MV-4-11 (cell line): ENCODE measurements around the gene NIPA2.
A peak's percentile ranks its signal among the peaks of the same experiment; 100 is the strongest.

ENCODE experiments used
- DNase-seq: peaks from one replicate; lab custom pipeline; 2025; lab: John Stamatoyannopoulos, UW

The NIPA2 gene

GRCh38 chr15:22877607-22878006 is 39.1 kb downstream of the NIPA2 start:
- no peak for DNase-seq

DNA sequence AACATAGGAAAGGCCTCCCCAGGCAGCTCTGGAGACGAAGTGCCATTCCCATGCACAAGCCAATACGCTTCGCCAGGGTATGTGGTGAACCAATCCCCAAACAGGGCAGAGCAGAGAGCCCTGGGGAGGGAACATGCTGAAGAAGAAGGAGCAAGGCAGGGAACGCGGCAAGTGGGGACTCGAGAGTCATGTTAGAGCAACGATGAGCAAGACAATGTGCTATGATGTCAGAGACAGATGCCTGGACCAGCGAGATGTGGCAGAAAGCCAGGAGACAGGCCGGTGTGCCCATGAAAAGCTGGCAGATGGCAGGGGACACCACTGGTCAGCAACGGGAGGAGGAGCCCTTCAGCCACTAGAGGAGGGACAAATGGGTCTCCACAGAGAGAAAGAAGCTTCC is 39.6 kb downstream of the NIPA2 start:
- DNase-seq, result no peak

- DNase-seq, result no peak
Measured at GRCh38 chr15:22880068-22880980, 41.9 kb downstream of the NIPA2 start.

DNA sequence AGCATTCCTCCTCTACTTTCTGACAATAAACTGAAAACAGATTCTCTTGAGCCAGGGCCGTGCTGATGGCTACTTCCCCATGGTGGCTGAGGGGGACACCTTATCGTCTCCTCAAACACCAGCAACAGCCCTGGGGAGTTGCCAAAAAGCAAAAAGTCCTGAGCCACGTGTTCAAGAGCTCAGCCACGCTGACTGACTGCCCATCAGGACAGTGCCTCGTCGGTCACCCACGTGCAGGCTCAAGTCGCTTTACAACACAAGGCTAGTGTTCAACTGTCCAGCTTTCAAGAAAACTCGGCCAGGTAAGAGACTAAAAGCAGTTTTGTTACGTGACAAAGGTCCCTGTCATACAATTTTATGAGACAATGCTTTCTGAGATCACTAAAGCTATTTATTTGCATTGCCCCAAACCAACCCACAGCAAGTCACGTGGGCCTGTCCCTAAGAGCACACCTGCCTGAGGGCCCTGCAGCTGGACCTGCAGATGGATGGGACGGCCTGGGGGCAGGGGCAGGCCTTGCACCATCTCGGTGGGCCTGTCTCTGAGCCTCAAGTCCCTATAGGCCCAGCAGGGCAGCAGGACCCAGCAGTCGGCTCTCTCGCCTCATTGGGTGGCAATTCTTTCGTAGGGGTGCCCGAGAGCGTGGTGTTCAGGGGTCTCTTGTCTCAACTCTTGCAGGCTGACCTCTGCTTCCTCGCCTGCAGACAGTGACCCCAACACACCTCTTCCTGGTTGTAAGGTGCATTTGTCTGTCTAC is 42.7 kb downstream of the NIPA2 start:
- DNase-seq, result no peak

DNA sequence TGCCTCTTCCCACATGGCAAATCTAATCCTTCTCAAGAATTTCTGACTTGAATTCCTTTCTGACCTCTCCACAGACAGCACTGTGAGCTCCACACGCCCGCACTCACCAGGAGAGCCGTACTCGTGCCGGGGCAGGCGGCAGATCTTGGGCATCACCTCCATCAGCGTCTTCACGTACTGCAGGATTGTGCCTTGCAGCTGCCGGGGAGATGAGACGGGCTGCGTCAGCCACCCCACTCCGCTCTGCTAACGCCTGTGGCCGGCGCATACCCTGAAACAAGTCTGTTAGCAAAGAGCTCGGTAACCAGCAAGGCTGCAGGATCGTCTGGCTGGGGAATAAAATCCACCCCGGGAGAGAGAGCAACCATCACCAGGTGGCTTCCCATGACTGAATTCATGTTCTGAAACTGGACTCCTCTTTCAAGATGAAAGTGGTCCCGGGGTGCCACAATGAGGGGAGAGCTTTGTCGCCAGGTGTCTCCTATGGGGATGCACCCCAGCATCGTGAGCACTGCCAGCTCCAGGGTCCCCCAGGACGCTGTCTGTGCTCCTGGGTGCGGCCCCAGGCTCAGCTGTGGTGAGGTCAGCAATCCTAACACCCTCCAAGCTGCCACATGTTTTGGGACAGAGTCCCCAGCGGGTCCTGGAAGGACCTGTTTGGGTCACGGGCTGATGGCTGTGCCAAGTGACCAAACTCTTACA is 43.4 kb downstream of the NIPA2 start:
- DNase-seq, result no peak

GRCh38 chr15:22883196-22883595 is 44.7 kb downstream of the NIPA2 start:
- no peak for DNase-seq

- DNase-seq, result no peak
Measured at GRCh38 chr15:22884344-22884743, 45.9 kb downstream of the NIPA2 start.

DNA sequence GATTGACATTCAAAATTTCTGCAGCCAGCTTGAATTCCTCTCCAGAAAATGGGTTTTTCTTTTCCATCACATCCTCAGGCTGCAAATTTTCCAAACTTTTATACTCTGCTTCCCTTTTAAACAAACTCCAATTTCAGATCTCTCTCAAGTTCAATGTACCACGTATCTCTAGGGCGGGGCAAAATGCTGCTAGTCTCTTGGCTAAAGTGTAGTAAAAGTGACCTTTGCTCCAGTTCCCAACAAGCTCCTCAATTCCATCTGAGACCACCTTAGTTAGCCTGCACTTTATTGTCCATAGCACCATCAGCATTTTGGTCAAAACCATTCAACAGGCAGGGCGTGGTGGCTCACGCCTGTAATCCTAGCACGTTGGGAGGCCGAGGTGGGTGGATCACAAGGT is 46.7 kb downstream of the NIPA2 start:
- DNase-seq, result no peak

DNA sequence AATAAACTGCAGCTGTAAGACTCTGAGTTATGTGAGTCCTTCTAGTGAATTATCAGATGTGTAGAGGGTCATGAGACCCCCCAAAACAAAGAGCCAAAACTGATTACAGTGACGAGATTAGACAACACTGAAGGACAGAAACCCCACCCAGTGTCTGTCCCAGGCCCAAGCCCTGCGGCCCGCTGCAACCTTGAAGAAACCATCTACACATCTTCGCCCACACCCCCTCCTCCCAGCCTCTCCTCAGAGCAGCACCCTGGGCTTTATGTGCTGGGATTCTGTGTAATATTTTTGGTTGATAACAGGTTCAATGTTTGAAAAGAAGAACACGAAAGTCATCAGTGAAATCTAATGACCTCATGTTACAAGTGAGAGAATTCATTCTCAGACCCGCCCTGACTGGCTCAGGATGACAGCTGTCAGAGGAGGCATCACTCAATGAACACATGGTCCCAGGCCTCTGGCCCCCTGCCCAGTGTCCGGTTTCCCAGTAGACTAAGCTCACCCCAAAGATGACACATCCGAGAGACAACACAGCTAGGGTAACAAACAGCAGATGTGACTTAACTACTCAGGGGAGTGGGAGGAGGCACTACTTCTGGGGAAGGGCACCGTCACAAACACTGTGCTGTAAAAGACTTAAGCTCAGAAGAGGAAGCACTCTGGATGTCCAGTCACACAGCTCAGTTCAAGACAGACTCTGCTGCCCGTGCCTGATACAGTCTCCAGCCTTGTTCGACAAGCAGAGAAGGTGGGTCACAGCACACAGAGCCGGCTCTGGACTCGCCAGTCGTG is 48.9 kb downstream of the NIPA2 start:
- DNase-seq, result peak; percentile 52

DNA sequence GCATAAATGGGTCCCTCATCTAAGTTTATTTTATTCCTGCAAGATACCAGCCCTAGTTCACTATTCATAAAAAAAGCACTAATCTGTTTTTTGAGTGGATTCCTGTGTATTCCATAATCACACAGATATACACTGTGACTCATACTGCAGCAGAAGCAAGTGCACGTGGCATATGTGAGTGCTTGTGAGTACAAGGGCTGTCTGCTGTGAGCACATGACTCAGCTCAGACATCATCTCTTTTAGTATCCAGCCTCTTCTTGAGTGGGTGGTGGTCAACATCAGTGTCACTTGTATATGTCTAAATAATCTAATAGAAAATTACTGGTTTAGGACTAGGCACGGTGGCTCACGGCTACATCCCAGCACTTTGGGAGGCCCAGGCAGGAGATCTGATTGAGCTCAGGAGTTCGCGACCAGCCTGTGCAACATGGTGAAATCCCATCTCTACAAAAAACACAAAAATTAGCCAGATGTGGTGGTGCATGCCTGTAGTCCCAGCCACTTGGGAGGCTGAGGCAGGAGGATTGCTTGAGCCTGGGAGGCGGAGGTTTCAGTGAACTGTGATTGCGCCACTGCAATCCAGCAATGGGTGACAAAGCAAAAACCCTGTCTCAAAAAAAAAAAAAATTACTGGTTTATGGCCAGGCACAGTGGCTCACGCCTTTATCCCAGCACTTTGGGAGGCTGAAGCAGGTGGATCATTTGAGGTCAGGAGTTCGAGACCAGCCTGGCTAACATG is 49.8 kb downstream of the NIPA2 start:
- peak; percentile 61 for DNase-seq

GRCh38 chr15:22889146-22889818 is 50.8 kb downstream of the NIPA2 start:
- no peak for DNase-seq

DNA sequence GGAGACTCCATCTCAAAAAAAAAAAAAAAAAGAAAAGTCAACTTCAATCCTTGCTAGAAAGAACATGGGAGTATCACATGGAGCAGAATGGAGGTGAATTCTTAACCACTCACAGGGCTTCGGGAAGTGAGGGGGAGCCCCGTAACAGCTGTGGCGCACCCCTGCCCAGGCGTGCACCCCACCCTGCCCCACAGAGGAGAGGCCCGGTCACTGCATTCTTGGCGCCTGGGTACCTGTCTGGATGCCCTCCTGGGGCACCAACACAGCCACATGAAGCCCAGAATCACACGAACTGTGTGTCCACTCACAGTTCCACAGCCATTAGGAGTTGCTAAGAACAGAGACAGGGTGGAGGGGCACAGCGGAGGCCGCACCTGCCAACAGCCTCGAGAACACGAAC is 51.8 kb downstream of the NIPA2 start:
- DNase-seq, result no peak

DNA sequence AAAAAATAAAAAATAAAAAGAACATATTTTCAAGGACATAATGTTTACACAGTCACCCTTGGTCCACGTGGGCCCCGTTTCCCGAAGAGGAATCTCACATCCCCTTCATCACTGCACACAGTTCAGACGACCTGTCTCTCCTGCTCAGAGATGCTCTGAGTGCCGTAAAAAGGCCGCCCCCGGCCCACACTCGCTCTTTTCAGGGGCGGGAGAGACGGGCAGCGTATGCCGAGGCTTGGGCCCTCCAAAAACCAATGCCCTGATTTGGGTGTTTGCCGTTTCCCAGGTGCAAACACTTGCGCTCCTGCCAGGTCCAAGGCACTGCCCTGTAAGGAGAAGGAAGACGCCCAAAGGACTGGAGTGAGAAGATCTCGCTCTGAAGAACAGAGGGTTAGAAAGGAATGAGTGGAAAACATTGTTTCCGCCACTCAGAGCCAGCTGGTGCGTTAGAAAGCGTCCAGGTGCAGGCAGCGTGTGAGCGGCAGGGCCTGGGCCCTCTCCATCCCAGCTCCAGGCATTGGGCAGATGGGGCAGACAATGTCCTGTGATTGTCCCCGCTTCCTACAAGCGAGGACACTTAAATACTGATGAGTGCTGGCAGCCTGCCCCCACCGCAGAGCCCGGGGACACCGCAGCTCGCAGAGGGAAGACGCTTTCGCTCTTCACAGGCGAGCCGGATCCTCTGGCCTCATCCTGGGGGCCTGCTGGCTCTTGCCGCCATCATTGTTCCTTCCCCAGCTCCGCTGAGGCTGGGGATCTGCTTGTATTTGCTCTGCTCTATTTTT is 53.2 kb downstream of the NIPA2 start:
- no peak for DNase-seq

DNA sequence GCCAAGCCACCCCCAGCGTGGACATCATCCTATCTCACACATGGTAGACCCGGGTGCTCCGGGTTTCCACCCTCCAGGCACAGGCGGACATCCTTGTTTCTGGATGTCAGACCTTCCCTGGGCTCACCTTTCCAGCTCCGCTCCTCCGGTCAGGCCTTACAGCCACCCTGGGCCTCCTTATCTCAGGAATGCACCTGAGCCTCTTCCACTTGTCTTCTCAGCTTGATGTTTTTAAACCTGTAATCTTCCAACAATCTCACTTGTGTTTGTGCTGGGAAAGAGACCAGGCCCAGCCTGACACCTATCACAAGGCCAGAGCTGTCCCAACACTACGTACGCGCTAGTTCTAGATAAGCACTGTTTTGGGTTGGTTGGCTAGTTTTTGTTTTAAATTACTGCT is 53.9 kb downstream of the NIPA2 start:
- no peak for DNase-seq

- DNase-seq, result no peak
Measured at GRCh38 chr15:22893081-22893480, 54.6 kb downstream of the NIPA2 start.

GRCh38 chr15:22893881-22894280 is 55.4 kb downstream of the NIPA2 start:
- no peak for DNase-seq

DNA sequence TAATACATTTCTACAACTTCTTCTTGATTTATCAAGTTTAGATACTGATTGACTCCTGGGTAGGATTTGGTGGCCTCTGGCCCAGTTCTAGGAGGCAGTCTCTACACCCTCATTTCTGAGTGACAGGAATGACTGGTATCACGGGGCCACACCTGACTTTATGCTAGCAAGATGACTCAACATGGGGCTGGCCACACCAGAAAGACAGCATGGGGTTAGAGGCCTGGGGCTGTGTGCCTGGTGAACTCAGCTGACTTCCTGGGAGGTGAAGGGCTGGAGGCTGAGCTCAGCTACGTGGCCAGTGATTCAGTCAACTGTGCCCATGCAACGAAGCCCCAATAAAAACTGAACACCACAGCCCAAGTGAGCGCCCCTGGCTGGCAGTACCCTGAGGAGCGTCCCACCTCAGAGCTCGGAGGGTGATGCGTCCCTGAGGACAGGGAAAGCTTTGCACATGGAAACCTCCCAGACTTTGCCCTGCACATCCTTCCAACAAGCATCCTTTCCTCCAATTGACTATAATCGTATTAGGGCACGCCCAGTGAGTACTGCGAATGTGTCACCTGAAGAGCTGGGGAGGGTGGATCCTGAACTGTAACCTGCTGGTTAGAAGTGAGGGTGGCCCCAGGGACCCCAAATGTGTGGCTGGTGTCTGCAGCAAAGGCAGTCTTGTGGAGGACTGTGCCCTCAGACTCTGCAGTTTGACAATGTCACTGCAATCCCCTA is 57.2 kb downstream of the NIPA2 start:
- no peak for DNase-seq

DNA sequence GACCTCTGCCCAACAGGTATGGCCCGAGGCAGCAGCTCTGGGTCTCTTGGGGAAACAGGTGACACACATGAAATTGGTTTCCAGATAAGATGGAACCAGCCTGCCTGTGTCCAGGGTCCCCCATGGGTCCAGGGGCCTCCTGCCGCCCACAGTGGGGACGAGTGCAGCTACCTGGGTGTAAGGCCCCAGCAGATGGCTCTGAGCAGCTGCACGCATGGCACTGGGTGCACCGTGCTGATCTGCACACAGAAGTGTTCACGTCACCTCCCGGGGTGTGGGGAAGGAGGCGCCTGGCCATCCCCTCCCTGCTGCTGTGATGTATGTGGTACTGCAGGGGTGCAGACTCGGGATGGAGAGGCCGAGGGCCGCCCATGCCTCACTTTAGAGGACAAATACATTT is 63.6 kb downstream of the NIPA2 start:
- no peak for DNase-seq

DNA sequence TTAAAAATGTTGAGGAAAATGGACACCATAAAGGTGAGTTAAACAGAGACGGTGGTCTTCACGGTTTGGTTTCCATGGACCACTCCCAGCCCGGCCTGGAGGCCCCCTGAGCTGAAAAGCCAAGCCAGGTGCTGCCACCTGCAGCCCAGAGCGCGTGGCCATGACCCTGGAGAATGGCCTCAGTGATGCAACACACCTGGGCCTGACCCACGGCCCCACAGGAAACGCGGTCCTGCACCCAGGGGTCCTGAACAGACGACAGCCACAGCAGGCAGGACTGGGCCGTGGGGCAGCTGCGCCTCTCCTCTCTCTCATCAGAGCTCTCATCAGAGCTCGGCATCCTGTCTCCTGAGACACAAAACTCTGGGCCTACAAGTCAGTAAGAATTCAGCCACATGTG is 64.1 kb downstream of the NIPA2 start:
- no peak for DNase-seq
